Measurements from ENCODE around the gene ASIC2.

ASIC2 gene

DNA sequence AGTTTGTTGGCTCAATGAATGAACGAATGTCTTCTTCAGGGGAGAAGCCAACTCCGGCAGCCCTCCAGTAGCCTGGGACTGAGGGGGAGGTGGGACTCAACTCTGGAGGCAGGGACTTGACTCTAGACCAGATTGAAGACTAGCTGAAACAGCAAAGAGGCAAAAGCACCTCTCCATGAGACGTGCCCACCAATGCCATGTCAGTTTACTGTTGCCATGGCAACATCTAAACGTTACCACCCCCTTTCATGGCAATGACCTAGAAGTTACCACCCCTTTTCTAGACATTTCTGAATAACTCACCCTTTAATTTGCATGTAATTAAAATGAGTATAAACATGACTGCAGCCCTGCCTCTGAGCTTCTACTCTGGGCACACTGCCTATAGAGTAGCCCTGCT is 91.8 kb downstream of the ASIC2 start:
- no peaks in the 10 kb centered on the region for H3K36me3 ChIP-seq (ENCODE audit: control insufficient read depth in 2 of 2, insufficient read depth in 1 of 2, low read length in 2 of 2)
- H3K4me1 ChIP-seq (ENCODE audit: control insufficient read depth, insufficient read depth, low read length) = peaks cover 6% of the 10 kb centered on the region
- TF ChIP-seq YY2 (tag by site-specific recombination; IDR thresholded peaks at IDR 0.05) (no peak), ZNF658 (tag by site-specific recombination; IDR thresholded peaks at IDR 0.05) (no peak), RBAK (tag by site-specific recombination; IDR thresholded peaks at IDR 0.05) (no peak), BCL11A (tag by site-specific recombination; IDR thresholded peaks at IDR 0.05; ENCODE audit: low read depth) (no peak), HOXA7 (CRISPR knock-in tag; IDR thresholded peaks at IDR 0.05; ENCODE audit: borderline replicate concordance) (no peak), ZNF366 (tag by site-specific recombination; conservative IDR thresholded peaks at IDR 0.05) (no peak)
- TF ChIP-seq, protein P1, sequence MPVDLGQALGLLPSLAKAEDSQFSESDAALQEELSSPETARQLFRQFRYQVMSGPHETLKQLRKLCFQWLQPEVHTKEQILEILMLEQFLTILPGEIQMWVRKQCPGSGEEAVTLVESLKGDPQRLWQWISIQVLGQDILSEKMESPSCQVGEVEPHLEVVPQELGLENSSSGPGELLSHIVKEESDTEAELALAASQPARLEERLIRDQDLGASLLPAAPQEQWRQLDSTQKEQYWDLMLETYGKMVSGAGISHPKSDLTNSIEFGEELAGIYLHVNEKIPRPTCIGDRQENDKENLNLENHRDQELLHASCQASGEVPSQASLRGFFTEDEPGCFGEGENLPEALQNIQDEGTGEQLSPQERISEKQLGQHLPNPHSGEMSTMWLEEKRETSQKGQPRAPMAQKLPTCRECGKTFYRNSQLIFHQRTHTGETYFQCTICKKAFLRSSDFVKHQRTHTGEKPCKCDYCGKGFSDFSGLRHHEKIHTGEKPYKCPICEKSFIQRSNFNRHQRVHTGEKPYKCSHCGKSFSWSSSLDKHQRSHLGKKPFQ (tag by site-specific recombination; IDR thresholded peaks at IDR 0.05) = no peak
- H3K4me3 ChIP-seq (ENCODE audit: low read depth, low read length) = no peak overlapping the region
- no peaks in the 10 kb centered on the region for H3K9me3 ChIP-seq (ENCODE audit: control insufficient read depth, insufficient read depth, low read depth, low read length)
- ChIA-PET CTCF (interaction anchor here (0.6 to 1.5 kb wide), 3 partner anchors 12 to 415 kb away, joined by 3 to 4 read pairs (median 3); no protein-coding TSS in a partner anchor), POLR2A (no interaction called here)
- no peak overlapping the region for H3K27ac ChIP-seq (ENCODE audit: extremely low read depth, low read depth, low read length)

DNA sequence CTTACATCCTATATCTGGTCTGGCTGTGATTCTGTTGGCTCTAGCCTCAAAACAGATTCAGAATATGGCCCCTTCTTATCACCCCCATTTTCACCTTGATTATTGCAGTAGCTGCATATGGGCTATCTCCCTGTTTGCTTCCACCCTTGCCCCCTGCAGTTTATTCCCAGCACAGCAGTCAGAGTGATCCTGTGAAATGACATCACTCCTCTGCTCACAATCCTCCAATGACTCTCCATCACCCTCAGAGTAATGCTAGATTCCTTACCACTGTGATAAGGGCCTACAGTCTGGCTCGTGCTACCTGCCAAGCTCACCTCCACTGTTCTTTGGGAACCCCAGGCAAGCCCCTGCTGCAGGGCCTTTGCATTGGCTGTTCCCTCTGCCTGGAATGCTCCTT is 92.5 kb downstream of the ASIC2 start:
- H3K36me3 ChIP-seq (ENCODE audit: control insufficient read depth in 2 of 2, insufficient read depth in 1 of 2, low read length in 2 of 2) = no peaks in the 10 kb centered on the region
- CTCF ChIA-PET = interaction anchor here (0.8 to 1.5 kb wide), 5 partner anchors 8 to 121 kb away, joined by 3 to 6 read pairs (median 4); no protein-coding TSS in a partner anchor
- H3K4me3 ChIP-seq (ENCODE audit: low read depth, low read length) = no peak overlapping the region
- H3K9me3 ChIP-seq (ENCODE audit: control insufficient read depth, insufficient read depth, low read depth, low read length) = no peaks in the 10 kb centered on the region
- POLR2A ChIA-PET = no interaction called here
- TF ChIP-seq ZNF549 (tag by site-specific recombination; IDR thresholded peaks at IDR 0.05) (no peak), YY2 (tag by site-specific recombination; IDR thresholded peaks at IDR 0.05) (no peak), KLF7 (tag by site-specific recombination; IDR thresholded peaks at IDR 0.05; ENCODE audit: borderline replicate concordance) (no peak), ZNF24 (tag by site-specific recombination; IDR thresholded peaks at IDR 0.05) (no peak), ZNF629 (tag by site-specific recombination; IDR thresholded peaks at IDR 0.05) (peak; percentile 89), ZNF600 (tag by site-specific recombination; IDR thresholded peaks at IDR 0.05) (peak; percentile 73), ZBTB17 (tag by site-specific recombination; IDR thresholded peaks at IDR 0.05) (peak; percentile 58; the same call in 1 of the 2 replicates), ZIC2 (tag by site-specific recombination; IDR thresholded peaks at IDR 0.05) (peak; percentile 43; the same call in 1 of the 2 replicates), OSR2 (tag by site-specific recombination; IDR thresholded peaks at IDR 0.05) (peak; percentile 60), GLIS1 (tag by site-specific recombination; IDR thresholded peaks at IDR 0.05) (peak; percentile 79), ZNF214 (tag by site-specific recombination; IDR thresholded peaks at IDR 0.05; ENCODE audit: borderline replicate concordance) (no peak), ZNF654 (tag by site-specific recombination; IDR thresholded peaks at IDR 0.05; ENCODE audit: low read depth) (no peak), ZBTB21 (tag by site-specific recombination; IDR thresholded peaks at IDR 0.05) (peak; percentile 82)
- TF ChIP-seq, protein P2, sequence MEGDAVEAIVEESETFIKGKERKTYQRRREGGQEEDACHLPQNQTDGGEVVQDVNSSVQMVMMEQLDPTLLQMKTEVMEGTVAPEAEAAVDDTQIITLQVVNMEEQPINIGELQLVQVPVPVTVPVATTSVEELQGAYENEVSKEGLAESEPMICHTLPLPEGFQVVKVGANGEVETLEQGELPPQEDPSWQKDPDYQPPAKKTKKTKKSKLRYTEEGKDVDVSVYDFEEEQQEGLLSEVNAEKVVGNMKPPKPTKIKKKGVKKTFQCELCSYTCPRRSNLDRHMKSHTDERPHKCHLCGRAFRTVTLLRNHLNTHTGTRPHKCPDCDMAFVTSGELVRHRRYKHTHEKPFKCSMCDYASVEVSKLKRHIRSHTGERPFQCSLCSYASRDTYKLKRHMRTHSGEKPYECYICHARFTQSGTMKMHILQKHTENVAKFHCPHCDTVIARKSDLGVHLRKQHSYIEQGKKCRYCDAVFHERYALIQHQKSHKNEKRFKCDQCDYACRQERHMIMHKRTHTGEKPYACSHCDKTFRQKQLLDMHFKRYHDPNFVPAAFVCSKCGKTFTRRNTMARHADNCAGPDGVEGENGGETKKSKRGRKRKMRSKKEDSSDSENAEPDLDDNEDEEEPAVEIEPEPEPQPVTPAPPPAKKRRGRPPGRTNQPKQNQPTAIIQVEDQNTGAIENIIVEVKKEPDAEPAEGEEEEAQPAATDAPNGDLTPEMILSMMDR (tag by site-specific recombination; IDR thresholded peaks at IDR 0.05) = 0 out of 2 replicates have a peak, but pooled peaks have one; percentile 9
- TF ChIP-seq, protein P3, sequence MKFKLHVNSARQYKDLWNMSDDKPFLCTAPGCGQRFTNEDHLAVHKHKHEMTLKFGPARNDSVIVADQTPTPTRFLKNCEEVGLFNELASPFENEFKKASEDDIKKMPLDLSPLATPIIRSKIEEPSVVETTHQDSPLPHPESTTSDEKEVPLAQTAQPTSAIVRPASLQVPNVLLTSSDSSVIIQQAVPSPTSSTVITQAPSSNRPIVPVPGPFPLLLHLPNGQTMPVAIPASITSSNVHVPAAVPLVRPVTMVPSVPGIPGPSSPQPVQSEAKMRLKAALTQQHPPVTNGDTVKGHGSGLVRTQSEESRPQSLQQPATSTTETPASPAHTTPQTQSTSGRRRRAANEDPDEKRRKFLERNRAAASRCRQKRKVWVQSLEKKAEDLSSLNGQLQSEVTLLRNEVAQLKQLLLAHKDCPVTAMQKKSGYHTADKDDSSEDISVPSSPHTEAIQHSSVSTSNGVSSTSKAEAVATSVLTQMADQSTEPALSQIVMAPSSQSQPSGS (tag by site-specific recombination; IDR thresholded peaks at IDR 0.05; ENCODE audit: low read depth) = peak; percentile 84
- peaks cover 6% of the 10 kb centered on the region for H3K4me1 ChIP-seq (ENCODE audit: control insufficient read depth, insufficient read depth, low read length)
- no peak overlapping the region for H3K27ac ChIP-seq (ENCODE audit: extremely low read depth, low read depth, low read length)
